GM21717 (cell line): ENCODE measurements around the gene RIPPLY1.

ENCODE experiments used
- ATAC-seq: cut with Tn5 transposase; IDR thresholded peaks from one replicate; pipeline ENCODE4 v1.9.1; 2021; ENCODE audit warnings: mild to moderate bottlenecking, moderate library complexity; ENCODE audit not compliant: unreplicated experiment

RIPPLY1 gene

DNA sequence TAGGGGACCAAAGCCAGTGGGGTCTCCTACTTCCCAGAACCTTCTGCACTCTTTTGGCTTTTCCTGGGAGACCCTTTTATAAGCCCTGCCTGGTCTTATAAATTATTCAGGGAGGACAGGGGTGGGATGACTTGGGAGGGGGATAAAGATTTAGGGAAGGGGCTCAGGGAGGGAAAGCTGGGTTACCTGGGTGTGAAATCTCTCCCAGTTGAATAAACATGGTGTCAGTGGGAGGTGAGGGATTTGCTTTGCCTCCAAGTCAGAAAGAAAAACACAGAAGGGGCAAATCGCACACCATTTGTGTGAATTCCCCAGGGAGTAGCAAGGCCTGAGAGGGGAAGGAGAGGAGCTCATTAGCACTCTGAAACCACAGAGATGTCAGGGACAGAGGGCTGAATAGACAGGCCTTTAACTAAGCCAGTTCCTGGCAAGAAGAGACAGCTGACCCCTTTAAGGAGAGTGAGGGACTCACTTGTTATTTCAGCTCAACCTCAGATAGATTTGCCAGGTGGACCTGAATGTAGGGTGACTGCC is at the start of gene RIPPLY1:
Gene RIPPLY1 (minus strand): TSS at position 51 of the 534 bp plus-strand sequence. CDS start 54 bp downstream, outside the sequence.
- ATAC-seq: no peak

GRCh38 chrX:106952538-106952937 is 49.4 kb upstream of the RIPPLY1 start:
- no peak for ATAC-seq

GRCh38 chrX:106952089-106952488 is 48.9 kb upstream of the RIPPLY1 start:
- ATAC-seq: no peak

DNA sequence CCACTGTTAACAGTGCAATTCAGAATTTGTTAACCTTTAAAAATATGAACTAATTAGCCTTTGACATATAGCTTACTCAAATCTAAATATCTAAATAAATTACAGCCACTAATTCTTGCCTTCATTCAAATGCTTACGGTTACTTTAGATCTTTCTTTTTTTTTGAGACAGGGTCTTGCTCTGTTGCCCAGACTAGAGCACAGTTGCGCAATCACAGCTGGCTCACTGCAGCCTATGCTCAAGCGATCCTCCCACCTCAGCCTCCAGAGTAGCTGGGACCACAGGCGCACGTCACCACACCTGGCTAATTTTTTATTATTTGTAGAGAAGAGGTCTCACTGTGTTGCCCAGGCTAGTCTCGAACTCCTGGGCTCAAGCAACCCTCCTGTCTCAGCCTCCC is 48.1 kb upstream of the RIPPLY1 start:
- ATAC-seq: no peak

DNA sequence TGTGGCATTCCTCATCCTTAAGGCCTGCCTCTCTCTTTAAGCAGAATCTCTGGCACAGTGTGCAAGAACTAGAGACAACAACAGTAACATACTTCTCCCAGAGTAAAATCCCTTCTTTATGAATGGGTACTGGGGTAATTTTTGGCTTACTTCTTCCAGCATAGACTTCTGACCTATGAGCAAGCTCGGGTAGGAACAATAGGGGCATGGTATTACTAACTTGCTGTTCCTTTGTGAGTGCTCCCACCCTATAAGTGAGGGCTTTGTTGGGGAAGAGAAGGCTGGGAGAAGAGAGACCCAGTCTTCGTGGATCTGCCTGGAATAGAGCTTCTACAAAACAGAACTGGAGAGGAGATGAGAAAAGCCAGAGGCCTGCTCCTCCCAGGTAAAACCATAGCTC is 47.2 kb upstream of the RIPPLY1 start:
- ATAC-seq: no peak

DNA sequence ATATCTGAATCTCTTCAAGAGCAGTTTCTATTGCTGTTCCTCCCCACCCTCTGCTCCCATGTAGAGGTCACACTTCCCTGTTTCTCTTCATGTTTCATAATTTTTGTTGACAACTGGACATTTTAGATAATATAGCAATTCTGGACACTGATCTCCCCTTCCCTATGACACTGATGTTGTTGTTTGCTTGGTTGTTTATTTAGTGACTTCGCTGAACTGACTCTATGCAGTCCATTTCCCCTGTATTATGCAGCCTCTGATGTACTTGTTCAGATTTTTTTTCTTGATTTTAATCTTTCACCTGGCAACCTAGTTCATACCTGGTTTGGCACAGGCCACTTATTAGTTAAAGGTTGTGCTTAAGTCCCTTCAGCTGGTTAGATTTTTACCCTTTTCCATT is 46.2 kb upstream of the RIPPLY1 start:
- no peak for ATAC-seq

- no peak for ATAC-seq
Observed at GRCh38 chrX:106948641-106949040, 45.5 kb upstream of the RIPPLY1 start.

GRCh38 chrX:106946464-106946863 is 43.3 kb upstream of the RIPPLY1 start:
- ATAC-seq: no peak

GRCh38 chrX:106940068-106940467 is 36.9 kb upstream of the RIPPLY1 start:
- ATAC-seq: no peak

DNA sequence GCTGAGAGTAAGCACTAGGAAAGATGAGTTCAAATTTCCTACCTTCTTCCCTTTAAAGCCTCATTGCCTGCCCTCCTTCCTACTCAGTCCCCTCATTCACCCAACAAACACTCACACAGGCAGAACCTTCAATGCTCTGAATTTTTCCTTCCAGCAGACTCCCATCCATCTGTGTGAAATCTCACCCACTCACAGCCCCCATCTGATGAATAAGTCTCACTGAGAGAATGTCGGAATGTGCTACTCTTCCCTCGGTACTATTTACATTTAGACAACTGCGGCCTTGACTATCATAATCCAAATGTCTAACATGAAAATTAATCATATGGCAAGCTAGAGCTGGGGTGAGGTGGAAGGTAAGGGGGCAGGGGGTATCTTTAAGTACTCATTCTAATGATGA is 36.4 kb upstream of the RIPPLY1 start:
- no peak for ATAC-seq

DNA sequence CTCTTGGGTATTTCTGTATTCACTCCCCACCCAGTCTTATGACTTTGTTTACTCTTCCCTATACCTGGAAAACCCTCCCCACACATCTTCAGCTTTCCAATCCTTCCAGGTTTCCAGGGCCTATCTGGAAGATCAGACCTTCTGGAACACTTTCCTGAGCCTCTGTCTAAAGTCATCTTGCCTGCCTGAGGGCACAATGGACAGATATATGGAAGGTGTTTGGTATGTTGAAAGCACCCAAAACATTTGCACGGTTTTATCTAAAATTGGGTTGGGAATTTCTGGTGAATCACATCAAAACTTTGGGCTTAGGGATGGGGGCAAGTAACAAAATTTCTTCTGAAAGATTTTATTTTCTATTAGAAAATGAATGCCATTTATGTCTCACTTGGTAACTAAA is 33.1 kb upstream of the RIPPLY1 start:
- ATAC-seq: no peak

DNA sequence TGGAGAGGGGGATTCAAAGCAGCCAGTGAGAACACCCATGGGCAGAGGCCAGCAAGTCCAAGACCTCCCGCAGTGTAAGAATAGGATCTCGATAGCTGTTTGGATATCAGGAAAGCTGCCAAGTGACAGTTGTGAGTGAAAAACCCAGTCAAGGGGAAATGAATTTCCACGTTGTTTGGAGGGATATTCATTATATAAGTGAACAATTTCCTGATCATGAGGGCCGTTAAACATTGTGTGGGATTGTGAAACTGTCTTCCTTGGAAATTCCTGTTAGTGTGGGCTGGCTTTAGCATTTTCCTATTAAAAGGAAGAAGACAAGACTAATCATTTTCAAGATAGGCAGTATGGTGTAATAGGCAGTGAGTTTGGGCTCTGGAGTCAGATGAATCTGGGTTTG is 32.0 kb upstream of the RIPPLY1 start:
- no peak for ATAC-seq

DNA sequence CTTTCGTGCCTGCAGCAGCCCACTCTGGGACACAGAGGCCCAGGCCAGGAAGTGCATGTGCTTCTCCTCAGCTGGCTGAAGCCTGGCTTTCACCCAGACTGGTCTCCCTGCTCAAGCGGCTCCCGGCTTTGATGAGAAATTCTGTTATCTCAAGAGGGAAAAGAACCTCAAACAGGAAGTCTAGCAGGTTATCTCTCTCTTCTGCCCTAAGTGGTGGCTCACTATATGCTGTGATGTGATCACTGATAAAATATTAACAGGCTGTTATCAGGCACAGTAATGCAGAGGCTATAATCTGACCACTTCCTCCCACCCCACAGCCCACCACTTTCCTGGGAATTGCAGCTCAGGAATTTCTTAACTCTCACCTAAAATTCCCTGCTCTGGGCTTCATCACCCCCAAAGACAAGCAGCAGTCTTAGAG is 30.4 kb upstream of the RIPPLY1 start:
- ATAC-seq: no peak

- ATAC-seq: no peak
Observed at GRCh38 chrX:106932960-106933537, 29.9 kb upstream of the RIPPLY1 start.

- ATAC-seq: no peak
Observed at GRCh38 chrX:106932492-106932923, 29.4 kb upstream of the RIPPLY1 start.

DNA sequence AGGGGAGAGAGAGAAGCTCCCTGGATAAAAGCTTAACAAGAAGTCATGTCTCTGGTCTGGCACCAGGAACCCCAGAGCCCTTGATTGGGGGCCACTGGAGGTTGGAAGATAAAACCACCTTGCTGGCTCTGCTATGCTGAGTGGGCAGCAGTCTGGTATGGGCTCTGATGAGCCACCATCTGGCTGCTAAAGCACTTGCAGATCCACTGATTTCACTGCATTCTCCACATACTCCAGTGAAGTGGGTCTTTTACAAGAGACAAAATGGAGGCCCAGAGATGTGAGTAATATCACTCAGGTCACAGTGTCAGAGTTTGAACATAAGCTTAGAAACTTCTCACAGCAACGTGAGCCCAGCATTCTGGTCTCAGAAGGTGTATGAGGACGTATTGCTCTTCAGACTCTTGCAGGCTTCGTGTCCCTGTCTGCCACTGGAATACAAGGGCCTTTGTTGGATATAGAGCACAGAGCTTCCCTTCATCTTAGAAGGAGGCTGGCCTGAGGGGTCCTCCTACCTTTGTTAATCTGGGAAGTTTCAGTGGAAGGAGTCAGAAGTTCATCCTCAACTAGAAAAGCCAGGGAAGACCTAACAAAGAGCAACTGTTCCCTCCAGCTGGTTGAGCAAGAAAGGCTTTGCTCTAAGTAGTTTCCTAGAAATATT is 28.8 kb upstream of the RIPPLY1 start:
- no peak for ATAC-seq

GRCh38 chrX:106928227-106928626 is 25.1 kb upstream of the RIPPLY1 start:
- no peak for ATAC-seq

DNA sequence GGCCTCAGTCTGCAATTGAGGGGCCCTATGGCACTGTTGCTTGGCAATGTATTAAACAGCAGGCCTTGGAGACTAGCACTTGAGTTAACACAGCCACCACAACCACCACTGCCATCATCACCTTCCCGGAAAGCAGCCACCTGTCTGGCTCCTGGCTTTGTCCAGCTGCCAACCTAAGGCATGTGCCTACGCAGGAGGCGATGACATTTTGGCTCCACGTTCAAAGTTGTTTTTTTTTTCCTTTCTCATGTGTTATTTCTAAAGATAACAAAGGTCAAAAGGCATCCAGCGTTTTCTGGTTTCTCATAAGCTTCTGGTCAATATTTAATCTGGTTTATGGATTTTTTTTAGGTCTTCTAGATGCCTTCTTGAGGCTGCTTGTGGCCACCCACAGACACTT is 24.6 kb upstream of the RIPPLY1 start:
- ATAC-seq: no peak

DNA sequence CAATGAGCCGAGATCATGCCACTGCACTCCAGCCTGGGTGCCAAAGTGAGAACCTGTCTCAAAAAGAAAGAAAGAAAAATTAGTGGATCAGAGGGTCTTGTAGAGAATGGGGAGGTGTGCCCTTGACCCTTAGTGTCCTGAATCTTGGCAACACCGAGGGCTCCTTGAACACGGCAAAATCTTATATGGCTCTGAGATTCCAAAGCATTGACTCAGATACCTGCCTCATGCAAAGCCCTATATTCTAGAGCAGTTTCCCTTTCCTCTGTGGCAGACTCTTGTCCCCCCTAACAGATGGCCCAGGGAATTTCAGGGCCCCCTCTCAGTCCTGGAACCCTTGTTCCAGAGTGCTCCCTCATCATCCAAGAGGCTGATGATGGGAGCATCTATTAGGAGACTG is 23.9 kb upstream of the RIPPLY1 start:
- ATAC-seq: no peak

DNA sequence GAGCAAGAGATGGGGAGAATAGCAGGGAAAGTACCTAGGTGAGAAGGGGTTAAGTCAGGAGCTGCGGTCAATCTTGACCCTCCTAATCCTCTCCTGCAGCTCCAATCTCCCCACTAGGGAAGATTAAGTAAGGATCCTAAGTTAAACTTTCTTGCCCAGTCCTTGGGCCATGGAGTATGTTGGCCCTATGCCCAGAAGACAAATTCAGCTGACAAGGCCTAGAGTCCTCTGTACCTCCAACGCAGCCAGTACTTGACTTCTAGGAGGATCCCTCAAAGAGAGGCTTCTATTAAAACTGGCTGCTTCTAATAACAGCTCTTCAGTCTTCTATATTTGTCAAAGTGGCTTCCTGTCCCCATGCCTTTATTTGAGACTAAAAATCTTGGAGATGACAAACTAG is 18.5 kb upstream of the RIPPLY1 start:
- no peak for ATAC-seq

DNA sequence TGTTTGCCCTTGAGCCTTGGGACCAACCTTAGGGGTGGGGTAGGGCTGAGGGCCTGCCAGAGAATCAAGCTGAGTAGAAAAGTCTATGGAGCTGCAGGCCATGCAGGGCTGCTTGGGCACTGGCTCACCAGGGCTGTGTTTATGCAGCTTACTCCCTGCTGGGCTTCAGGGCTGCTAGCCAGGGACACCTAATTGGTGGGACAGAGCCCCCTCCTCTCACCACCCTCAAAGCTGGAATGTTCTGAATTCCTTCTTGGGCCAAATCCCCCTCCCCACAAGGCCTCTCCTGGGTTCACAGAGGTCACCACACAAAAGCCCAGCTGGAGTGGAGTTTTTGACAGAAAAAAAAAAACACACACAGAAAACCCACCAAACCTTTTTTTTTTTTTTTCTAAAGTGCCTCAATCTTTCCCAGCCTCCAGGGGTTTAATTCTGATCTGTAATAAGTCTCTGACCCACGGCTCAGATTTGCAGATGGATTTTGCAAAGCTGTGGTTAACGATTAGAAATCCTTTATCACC is 16.9 kb upstream of the RIPPLY1 start, which contains the start of gene CLDN2:
Gene CLDN2 (plus strand): TSS at position 471 of the 521 bp plus-strand sequence. CDS start 7,827 bp downstream, outside the sequence.
- ATAC-seq: no peak

GRCh38 chrX:106917830-106918500 is 14.8 kb upstream of the RIPPLY1 start:
- no peak for ATAC-seq
